Inferior parietal cortex (tissue), 1 donor: ENCODE measurements around the gene PRKCZ.
A peak's percentile ranks its signal among the peaks of the same experiment; 100 is the strongest.

Source experiments
- DNase-seq: peaks from one replicate; pipeline ENCODE4 v3.0.0-alpha.2; 2016; ENCODE audit errors: extremely low spot score

PRKCZ gene

GRCh38 chr1:2177946-2178538 lies 127.8 kb downstream of the PRKCZ start:
- DNase-seq = no peak

- DNase-seq = no peak
Observed at GRCh38 chr1:2178875-2179274, 128.7 kb downstream of the PRKCZ start.

GRCh38 chr1:2179283-2180013 lies 129.2 kb downstream of the PRKCZ start:
- DNase-seq = no peak

DNA sequence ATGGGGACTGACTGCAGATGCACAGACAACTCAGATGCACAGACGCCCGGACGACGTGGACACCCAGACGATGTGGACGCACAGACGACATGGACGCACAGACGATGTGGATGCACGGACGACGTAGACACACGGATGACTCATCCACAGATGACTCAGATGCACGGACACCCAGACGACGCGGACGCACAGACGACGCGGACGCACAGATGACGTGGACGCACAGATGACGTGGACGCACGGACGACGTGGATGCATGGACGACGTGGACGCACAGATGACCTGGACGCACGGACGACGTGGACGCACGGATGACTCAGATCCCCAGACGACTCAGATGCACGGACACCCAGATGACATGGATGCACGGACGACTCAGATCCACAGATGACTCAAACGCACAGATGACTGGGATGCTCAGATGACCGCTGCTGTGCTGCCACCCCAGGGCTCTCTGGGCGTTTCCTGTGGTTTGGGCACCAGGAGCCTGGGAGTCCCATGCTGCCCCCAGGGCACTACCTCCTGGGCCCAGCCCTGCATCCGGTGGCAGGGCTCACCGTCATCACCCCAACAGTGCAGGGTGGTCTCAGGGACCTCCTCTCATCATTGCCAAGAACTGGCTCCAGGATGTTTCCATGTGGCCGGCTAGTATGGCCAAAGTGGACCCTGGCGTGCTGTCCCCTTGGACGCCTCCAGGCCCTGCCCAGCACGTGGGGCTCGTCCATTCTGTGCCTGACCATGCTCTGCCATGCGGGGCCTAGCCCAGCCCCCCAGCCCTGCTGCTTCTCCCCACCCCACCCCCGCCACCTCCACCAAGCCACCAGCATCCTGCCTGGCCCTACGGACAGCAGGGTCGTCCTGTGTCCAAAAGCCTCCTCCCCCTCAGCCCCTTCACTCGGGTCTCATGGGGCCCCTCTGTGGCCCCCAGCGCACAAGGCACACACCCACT lies 130.4 kb downstream of the PRKCZ start:
- peak; percentile 51 for DNase-seq

DNA sequence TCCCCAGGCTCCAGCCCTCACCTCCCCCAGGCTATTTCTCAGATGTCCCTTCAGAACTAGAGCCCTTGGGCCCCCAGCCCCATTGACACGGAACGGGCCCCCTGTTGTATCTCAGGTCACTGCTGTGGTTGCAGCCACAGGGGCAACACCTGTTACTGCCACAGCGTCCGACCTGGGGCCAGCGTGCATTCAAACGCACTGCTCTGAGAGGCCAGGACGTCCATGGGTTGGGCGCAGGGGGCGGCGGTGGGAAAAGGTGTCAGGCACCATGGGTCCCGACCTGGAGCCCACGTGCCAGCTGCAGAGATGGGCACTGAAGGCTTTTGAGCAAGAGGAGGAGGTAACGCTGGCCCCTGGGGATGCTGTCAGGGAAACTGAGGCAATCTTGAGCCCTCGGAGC lies 131.1 kb downstream of the PRKCZ start:
- DNase-seq = no peak

GRCh38 chr1:2181752-2182151 lies 131.5 kb downstream of the PRKCZ start:
- DNase-seq = no peak

DNA sequence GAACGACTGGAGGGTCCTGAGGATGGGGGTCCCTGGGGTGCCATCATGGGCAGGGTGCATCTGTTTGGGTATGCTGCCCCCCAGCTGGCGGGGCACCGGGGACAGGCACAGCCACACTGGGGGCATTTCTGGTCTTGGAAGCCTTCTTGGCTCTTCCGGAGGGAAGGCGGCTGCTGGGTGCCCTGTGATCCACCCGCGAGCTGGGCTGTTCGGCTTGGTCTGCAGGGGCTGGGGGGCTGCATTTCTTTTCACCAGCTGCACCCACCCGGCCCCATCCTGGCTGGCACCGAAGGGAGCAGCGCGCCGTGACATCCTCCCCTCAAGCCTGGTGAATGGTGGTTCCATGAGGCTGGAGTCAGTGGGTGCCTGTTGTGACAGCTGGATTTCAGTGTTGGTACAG lies 132.2 kb downstream of the PRKCZ start:
- no peak for DNase-seq

- no peak for DNase-seq
Observed at GRCh38 chr1:2183937-2184334, 133.7 kb downstream of the PRKCZ start.

- no peak for DNase-seq
Observed at GRCh38 chr1:2184531-2184930, 134.3 kb downstream of the PRKCZ start.

DNA sequence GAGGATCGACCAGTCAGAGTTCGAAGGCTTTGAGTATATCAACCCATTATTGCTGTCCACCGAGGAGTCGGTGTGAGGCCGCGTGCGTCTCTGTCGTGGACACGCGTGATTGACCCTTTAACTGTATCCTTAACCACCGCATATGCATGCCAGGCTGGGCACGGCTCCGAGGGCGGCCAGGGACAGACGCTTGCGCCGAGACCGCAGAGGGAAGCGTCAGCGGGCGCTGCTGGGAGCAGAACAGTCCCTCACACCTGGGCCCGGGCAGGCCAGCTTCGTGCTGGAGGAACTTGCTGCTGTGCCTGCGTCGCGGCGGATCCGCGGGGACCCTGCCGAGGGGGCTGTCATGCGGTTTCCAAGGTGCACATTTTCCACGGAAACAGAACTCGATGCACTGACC lies 134.7 kb downstream of the PRKCZ start:
- no peak for DNase-seq

DNA sequence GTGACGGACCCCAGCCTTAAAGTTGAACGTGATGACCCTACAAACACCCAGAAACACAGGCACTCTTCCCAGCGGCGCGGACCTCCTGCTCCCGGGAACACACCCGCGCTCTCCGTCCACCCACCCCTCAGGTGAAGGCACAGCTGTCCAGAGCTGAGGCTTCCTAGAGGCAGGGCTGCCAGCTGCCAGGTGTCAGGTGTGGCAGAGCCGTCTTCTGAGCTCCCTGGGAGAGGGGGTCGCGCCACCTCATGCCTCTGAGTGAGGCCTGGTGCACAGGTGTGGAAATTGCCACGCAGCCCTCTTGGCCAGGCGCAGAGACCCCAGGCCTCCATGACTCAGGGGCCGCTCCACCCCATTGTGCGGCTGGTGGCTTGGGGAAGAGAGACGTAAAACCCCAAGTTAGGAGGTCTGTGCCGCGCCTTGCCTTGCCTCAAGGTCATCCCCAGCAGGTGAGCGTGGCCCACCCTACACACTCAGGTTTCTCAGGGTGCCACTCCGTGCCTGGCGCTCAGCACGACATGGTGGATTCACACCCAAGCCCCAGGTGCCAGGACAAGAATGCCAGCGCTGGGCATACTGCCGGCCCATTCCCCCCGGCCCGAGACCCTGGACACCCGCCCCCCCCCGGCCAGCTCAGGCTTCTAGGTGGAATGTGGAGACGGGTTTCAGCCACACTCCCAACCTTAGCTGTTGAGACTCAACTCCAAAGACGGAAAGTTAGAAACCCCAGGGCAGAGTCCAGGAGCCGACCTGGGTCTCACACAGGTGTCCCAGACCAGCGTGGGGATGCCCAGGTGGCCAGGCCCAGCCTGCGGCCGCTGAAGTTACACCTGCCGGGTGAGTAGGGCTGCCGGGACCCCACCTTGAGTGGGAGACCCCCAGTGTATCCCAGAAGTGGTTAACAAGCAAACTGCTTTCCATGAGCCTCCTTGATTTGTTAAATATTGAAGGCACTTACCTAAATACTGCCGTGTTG lies 136.0 kb downstream of the PRKCZ start:
- DNase-seq = no peak

- DNase-seq = no peak
Observed at GRCh38 chr1:2186901-2187300, 136.7 kb downstream of the PRKCZ start.

DNA sequence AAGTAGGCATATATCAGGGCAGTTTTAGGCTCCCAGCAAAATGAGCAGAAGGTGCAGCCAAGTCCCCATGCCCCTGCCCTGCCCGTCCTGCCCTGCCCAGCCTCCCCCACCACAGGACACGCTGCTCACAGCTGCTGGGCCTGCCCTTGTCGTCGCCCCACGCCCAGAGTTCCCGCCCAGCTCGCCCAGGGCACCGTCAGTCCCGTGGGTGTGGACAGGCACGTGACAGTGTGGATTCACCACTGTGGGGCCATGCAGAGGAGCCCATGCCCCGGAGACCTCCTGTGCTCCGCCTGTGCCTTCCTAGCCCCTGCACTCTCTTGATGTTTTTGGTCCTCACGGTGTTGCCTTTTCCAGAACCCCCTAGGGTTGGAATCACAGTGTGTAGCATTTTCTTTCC lies 137.4 kb downstream of the PRKCZ start:
- no peak for DNase-seq

DNA sequence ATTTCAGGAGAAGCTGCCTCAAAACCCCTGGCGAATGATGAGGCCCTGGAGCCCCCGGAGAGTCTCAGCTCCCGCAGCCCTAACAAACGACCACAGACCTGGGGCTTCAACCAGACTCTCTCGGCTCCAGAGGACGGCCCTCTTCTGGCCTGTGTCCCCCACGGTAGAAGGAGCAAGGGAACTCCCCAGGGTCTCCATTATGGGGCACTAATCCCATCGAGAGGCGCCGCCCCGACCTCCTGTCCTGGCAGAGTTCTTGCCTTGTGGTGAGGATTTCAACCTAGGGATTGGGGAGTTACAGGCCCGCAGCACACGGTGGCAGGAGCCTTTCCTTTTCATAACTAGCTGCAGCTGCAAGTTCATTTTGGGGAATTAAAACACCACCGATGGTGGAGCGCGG lies 138.1 kb downstream of the PRKCZ start:
- DNase-seq = no peak

GRCh38 chr1:2189459-2190425 lies 139.5 kb downstream of the PRKCZ start:
- peak; percentile 90 for DNase-seq

DNA sequence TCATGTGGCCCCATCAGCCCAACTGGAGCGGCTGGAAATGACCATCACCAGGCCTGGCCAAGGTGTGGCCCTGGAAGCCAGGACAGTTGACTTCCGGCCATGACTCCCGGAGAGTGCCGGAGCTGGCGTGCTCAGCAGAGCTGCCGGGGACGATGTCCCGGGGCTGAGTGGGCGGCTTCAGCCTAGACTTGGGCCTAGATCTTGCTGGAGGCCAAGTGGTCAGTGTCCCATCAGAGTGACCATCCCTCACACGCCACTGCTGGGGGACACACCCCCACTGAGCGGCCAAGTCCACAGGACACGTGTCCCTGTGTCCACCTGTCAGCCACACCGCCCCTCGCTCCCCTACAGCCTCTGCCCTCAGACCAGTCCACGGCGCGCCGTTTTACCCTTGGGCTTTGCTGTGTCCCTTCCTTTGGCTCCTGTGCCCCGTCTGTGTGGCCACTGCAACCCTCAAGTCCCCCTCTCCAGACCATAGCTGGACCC lies 140.3 kb downstream of the PRKCZ start:
- DNase-seq = no peak

DNA sequence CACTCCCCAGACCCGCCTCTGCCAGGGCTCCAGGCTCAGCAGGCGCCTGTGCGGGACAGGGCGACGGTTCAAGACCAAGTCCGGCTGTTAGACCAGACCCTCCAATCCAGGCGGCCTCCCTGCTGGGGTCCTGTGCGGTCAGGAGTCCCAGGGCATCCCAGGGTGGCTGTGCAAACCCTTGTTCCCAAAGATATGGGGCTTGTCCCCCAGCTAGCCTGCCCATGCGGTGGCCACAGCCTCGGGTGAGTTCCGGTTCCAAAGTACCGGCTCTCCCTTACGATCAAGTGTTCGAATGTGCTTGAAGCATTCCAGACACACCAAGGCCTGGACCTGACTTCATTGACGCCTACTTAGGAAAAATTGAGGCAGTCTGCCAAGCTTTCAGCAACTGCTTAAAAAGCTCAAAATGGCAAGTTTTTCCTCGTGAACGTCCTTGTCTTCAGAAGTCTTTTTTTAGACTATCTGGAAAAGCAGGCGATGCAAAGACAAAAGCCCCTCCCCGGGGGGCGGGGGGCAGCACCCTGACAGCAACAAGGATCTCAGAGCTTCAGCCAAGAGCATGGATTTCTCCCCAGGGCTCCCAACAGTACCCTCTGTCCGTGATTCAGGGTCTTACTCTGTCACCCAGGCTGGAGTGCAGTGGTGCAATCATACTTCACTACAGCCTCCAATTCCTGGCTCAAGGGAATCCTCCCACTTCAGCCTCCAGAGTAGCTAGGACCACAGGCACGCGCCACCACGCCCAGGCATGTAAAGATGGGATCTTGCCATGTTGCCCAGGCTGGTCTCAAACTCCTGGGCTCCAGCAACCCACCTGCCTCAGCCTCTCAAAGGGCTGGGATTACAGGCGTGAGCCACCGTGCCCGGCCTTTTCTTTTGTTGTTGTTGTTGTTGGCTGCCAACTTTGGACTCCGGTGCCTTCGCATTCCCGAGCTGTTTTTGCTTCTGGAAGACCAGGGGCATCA lies 142.1 kb downstream of the PRKCZ start:
- DNase-seq = peak; percentile 58

GRCh38 chr1:2193514-2194281 lies 143.5 kb downstream of the PRKCZ start:
- no peak for DNase-seq
